Measurements from ENCODE around the gene HSPB1. TPM values are rescaled to one million over a fixed set of nuclear protein-coding genes. Genes with fewer than 3 reads are reported as not detected.

HSPB1 gene
- total and polyA plus RNA-seq, 2 of the 13 experiments (the other 11 are each of a cell fraction or from before 2014, with no cell fraction given), result 21.0 to 38.6 TPM

- Histone ChIP-seq H3K4me1 (ENCODE audit: insufficient read depth, low read length) (peaks cover 66% of the 10 kb centered on the region), H3K9me3 (ENCODE audit: low read length) (no peaks in the 10 kb centered on the region), H3K4me2 (ENCODE audit: low read depth, low read length) (no peak overlapping the region), H3K27ac (ENCODE audit: extremely low read length, insufficient read depth, low read length) (no peak overlapping the region), H4K20me1 (ENCODE audit: insufficient read depth, low read length) (no peaks in the 10 kb centered on the region), H3K4me3 (replicated peaks in 1 of 3; ENCODE audit: insufficient read depth in 1 of 3, low read depth in 2 of 3, low read length in 3 of 3) (no peak overlapping the region), H3K79me2 (ENCODE audit: insufficient read depth, low read length) (no peaks in the 10 kb centered on the region), H3K9ac (ENCODE audit: insufficient read depth, low read depth, low read length) (no peak overlapping the region), H2AFZ (ENCODE audit: low read length) (no peak overlapping the region), H3K27me3 (ENCODE audit: control insufficient read depth in 1 of 2, insufficient read depth in 2 of 2, low read length in 2 of 2) (no peaks in the 10 kb centered on the region), H3K36me3 (replicated peaks in 1 of 2; ENCODE audit: control insufficient read depth in 1 of 2, insufficient read depth in 2 of 2, low read length in 2 of 2) (no peaks in the 10 kb centered on the region)
- CTCF ChIA-PET (ENCODE audit: low intra/inter-chr PET ratio, low total read pairs), result no interaction called here
- POLR2A ChIA-PET, result interaction anchor here (0.5 to 6.2 kb wide), 3 partner anchors 13 to 107 kb away, joined by 3 to 56 read pairs (median 12); no protein-coding TSS in a partner anchor
- FAIRE-seq, result no peak
- TF ChIP-seq SYNCRIP (IDR thresholded peaks at IDR 0.05; ENCODE audit: insufficient read depth, low read depth, low read length), result no peak
- TF ChIP-seq NR2F6 (IDR thresholded peaks at IDR 0.05), result no peak
- TF ChIP-seq NR2F6 (CRISPR knock-in tag; IDR thresholded peaks at IDR 0.05), result no peak
- no peak for TF ChIP-seq ZNF773 (CRISPR knock-in tag; IDR thresholded peaks at IDR 0.05; ENCODE audit: borderline replicate concordance)
- no peak for TF ChIP-seq ZMYM4 (CRISPR knock-in tag; IDR thresholded peaks at IDR 0.05)
- TF ChIP-seq SALL1 (CRISPR knock-in tag; IDR thresholded peaks at IDR 0.05), result no peak
- no peak for TF ChIP-seq ZBTB40 (IDR thresholded peaks at IDR 0.05)
- no peak for TF ChIP-seq ZBTB40 (CRISPR knock-in tag; IDR thresholded peaks at IDR 0.05)
- TF ChIP-seq ZNF691 (CRISPR knock-in tag; IDR thresholded peaks at IDR 0.05; ENCODE audit: borderline replicate concordance, low read depth), result no peak
- no peak for TF ChIP-seq GATAD2A (CRISPR knock-in tag; IDR thresholded peaks at IDR 0.05)
- no peak for TF ChIP-seq ZNF780A (CRISPR knock-in tag; IDR thresholded peaks at IDR 0.05)
- TF ChIP-seq AHR (CRISPR knock-in tag; IDR thresholded peaks at IDR 0.05), result no peak
- no peak for TF ChIP-seq ZNF576 (CRISPR knock-in tag; IDR thresholded peaks at IDR 0.05)
- intact Hi-C loops (cut with micrococcal nuclease; ENCODE audit: unreplicated experiment), result no loop called here
- no TSS peak for BruUV-seq (replicated peaks)
- in situ Hi-C loops (cut with HindIII; ENCODE audit: extremely low pct_ligation_motif_present, low pct_unique_long_range_greater_than_20kb), result no loop called here
- no peak for ATAC-seq
- no peak for DNase-seq (ENCODE audit: low spot score)
- WGBS (ENCODE audit: low lambda C conversion rate), result 97% methylated on average over 10 of the region's 10 CpGs
These were observed 2.5 kb downstream of the HSPB1 start for GRCh38 chr7:76304888-76305375.

Measured in HepG2 (cell line).